Measurements from ENCODE around the gene GLRX. TPM values are rescaled to one million over a fixed set of nuclear protein-coding genes. Genes with fewer than 3 reads are reported as not detected.
A peak's percentile ranks its signal among the peaks of the same experiment; 100 is the strongest.
"Not testable (repeated sequence)": the region's sequence is repeated elsewhere in the genome, so short reads cannot be mapped to it uniquely, and the experiment has no call there.

GLRX gene
- total and polyA plus RNA-seq, 2 of the 13 experiments (the other 11 are each of a cell fraction or from before 2014, with no cell fraction given), result 63.8 to 499 TPM

- H3K9ac ChIP-seq (ENCODE audit: insufficient read depth, low read depth, low read length); H3K27ac ChIP-seq (ENCODE audit: extremely low read length, insufficient read depth, low read length); H2AFZ ChIP-seq (ENCODE audit: low read length); H3K4me3 ChIP-seq (replicated peaks in 1 of 3; ENCODE audit: insufficient read depth in 1 of 3, low read depth in 2 of 3, low read length in 3 of 3); H3K36me3 ChIP-seq (replicated peaks in 1 of 2; ENCODE audit: control insufficient read depth in 1 of 2, insufficient read depth in 2 of 2, low read length in 2 of 2); H4K20me1 ChIP-seq (ENCODE audit: insufficient read depth, low read length); H3K9me3 ChIP-seq (ENCODE audit: low read length); H3K4me2 ChIP-seq (ENCODE audit: low read depth, low read length); FAIRE-seq; ATAC-seq; H3K79me2 ChIP-seq (ENCODE audit: insufficient read depth, low read length); H3K27me3 ChIP-seq (ENCODE audit: control insufficient read depth in 1 of 2, insufficient read depth in 2 of 2, low read length in 2 of 2); BruUV-seq (replicated peaks); in situ Hi-C loops (cut with HindIII; ENCODE audit: extremely low pct_ligation_motif_present, low pct_unique_long_range_greater_than_20kb); CTCF ChIA-PET (ENCODE audit: low intra/inter-chr PET ratio, low total read pairs); DNase-seq (ENCODE audit: low spot score); intact Hi-C loops (cut with micrococcal nuclease; ENCODE audit: unreplicated experiment): not testable (repeated sequence)
- POLR2A ChIA-PET, result interaction anchor here (1.3 kb wide), 1 partner anchor 204 kb away, joined by 6 read pairs; the partner anchor contains the start of gene RFESD
- TF ChIP-seq ZNF687 (CRISPR knock-in tag; IDR thresholded peaks at IDR 0.05), result 0 out of 2 replicates have a peak, but pooled peaks have one; percentile 11
- H3K4me1 ChIP-seq (ENCODE audit: insufficient read depth, low read length), result peaks cover 22% of the 10 kb centered on the region
- 100% methylated on average over 2 of the region's 34 CpGs for WGBS (ENCODE audit: low lambda C conversion rate)
These were observed 28.6 kb upstream of the GLRX start for GRCh38 chr5:95851141-95851540.

- intact Hi-C loops (cut with micrococcal nuclease; ENCODE audit: unreplicated experiment), result no loop called here
- POLR2A ChIA-PET, result interaction anchor here (0.9 to 1.3 kb wide), 4 partner anchors 16 to 204 kb away, joined by 3 to 6 read pairs (median 4); partner anchors contain the start of genes GLRX and RFESD
- Histone ChIP-seq H3K27me3 (ENCODE audit: control insufficient read depth in 1 of 2, insufficient read depth in 2 of 2, low read length in 2 of 2) (no peaks in the 10 kb centered on the region), H4K20me1 (ENCODE audit: insufficient read depth, low read length) (no peaks in the 10 kb centered on the region), H3K27ac (ENCODE audit: extremely low read length, insufficient read depth, low read length) (peak overlapping the region; percentile 38), H3K9me3 (ENCODE audit: low read length) (no peaks in the 10 kb centered on the region), H3K9ac (ENCODE audit: insufficient read depth, low read depth, low read length) (peak overlapping the region; percentile 48), H3K4me1 (ENCODE audit: insufficient read depth, low read length) (peaks cover 23% of the 10 kb centered on the region), H2AFZ (ENCODE audit: low read length) (peak overlapping the region; percentile 28), H3K79me2 (ENCODE audit: insufficient read depth, low read length) (no peaks in the 10 kb centered on the region), H3K36me3 (replicated peaks in 1 of 2; ENCODE audit: control insufficient read depth in 1 of 2, insufficient read depth in 2 of 2, low read length in 2 of 2) (no peaks in the 10 kb centered on the region), H3K4me3 (replicated peaks in 1 of 3; ENCODE audit: insufficient read depth in 1 of 3, low read depth in 2 of 3, low read length in 3 of 3) (peak overlapping the region in 1 of 3 experiments; percentile 20; a peak in 1 of 6 replicates), H3K4me2 (ENCODE audit: low read depth, low read length) (peak overlapping the region; percentile 63)
- ATAC-seq (peak; percentile 82), DNase-seq (ENCODE audit: low spot score) (peak; percentile 56), FAIRE-seq (no peak)
- no TSS peak for BruUV-seq (replicated peaks)
- CTCF ChIA-PET (ENCODE audit: low intra/inter-chr PET ratio, low total read pairs), result no interaction called here
- WGBS (ENCODE audit: low lambda C conversion rate), result 0% methylated on average over 5 of the region's 5 CpGs
- in situ Hi-C loops (cut with HindIII; ENCODE audit: extremely low pct_ligation_motif_present, low pct_unique_long_range_greater_than_20kb), result no loop called here
- TF ChIP-seq PAX8 (CRISPR knock-in tag; IDR thresholded peaks at IDR 0.05; ENCODE audit: borderline replicate concordance) (no peak), NFIB (CRISPR knock-in tag; IDR thresholded peaks at IDR 0.05; ENCODE audit: borderline replicate concordance) (no peak), IRF2 (CRISPR knock-in tag; IDR thresholded peaks at IDR 0.05) (peak; percentile 47; the same call in 1 of the 2 replicates), FOXA1 (IDR thresholded peaks at IDR 0.05) (no peak), FOXA1 (CRISPR knock-in tag; IDR thresholded peaks at IDR 0.05) (peak; percentile 53; the same call in 1 of the 2 replicates), ZFP36L1 (CRISPR knock-in tag; IDR thresholded peaks at IDR 0.05) (no peak), SOX6 (IDR thresholded peaks at IDR 0.05) (no peak), SOX6 (CRISPR knock-in tag; IDR thresholded peaks at IDR 0.05) (peak; percentile 58), NR2F2 (IDR thresholded peaks at IDR 0.05; ENCODE audit: borderline replicate concordance, low read depth) (0 out of 2 replicates have a peak, but pooled peaks have one; percentile 47), ARNTL (CRISPR knock-in tag; IDR thresholded peaks at IDR 0.05) (no peak), CEBPB (IDR thresholded peaks at IDR 0.05; ENCODE audit: borderline replicate concordance, low read depth, low read length) (peak; percentile 45; the same call in 1 of the 2 replicates), RFX3 (CRISPR knock-in tag; IDR thresholded peaks at IDR 0.05) (peak; percentile 37; the same call in 1 of the 2 replicates), SCMH1 (CRISPR knock-in tag; IDR thresholded peaks at IDR 0.05; ENCODE audit: borderline replicate concordance) (no peak)
These were observed 27.9 kb upstream of the GLRX start for GRCh38 chr5:95850391-95850894.

Measured in HepG2 (cell line).